ENCODE measurements around the gene TREH.

Gene TREH

DNA sequence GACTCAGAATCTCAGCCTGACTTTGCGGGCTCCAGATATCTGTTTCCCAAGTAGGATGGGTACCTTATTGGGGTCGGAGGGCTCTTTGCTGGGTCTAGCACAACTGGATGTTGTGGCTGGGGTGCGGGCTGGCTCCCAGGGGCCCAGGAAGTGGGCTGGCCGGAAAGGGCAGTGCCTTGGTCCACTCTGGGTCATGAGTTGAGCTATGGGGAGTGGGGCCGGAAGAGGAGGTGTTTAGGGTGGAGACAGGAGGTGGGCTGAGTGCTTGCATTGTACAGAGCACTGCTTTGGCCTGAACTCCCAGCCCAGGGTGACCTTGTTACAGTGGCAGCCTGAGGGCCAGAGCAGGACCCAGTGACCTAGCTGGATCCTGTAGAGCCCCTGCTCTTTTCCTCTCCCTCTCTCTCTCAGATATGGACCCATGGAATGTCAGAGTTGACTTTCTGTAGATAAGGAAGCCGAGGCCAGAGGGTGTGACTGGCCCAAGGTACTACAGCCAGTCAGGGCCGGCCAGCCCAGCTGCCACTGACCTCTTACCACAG lies 58.9 kb downstream of the TREH start:
- no peak overlapping the region for H3K4me3 ChIP-seq (ENCODE audit: low read depth, low read length)
- DNase-seq (ENCODE audit: low read depth) = no peak
- TF ChIP-seq, protein P1, sequence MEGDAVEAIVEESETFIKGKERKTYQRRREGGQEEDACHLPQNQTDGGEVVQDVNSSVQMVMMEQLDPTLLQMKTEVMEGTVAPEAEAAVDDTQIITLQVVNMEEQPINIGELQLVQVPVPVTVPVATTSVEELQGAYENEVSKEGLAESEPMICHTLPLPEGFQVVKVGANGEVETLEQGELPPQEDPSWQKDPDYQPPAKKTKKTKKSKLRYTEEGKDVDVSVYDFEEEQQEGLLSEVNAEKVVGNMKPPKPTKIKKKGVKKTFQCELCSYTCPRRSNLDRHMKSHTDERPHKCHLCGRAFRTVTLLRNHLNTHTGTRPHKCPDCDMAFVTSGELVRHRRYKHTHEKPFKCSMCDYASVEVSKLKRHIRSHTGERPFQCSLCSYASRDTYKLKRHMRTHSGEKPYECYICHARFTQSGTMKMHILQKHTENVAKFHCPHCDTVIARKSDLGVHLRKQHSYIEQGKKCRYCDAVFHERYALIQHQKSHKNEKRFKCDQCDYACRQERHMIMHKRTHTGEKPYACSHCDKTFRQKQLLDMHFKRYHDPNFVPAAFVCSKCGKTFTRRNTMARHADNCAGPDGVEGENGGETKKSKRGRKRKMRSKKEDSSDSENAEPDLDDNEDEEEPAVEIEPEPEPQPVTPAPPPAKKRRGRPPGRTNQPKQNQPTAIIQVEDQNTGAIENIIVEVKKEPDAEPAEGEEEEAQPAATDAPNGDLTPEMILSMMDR (IDR thresholded peaks at IDR 0.05; ENCODE audit: insufficient read depth, low read depth, low read length, missing control alignments) = no peak

- TF ChIP-seq, protein P1 (IDR thresholded peaks at IDR 0.05; ENCODE audit: insufficient read depth, low read depth, low read length, missing control alignments) = no peak
- H3K4me3 ChIP-seq (ENCODE audit: low read depth, low read length) = no peak overlapping the region
- DNase-seq (ENCODE audit: low read depth) = no peak
These were observed 59.8 kb downstream of the TREH start for GRCh38 chr11:118619444-118620197.

GRCh38 chr11:118618991-118619375 lies 60.5 kb downstream of the TREH start:
- no peak for DNase-seq (ENCODE audit: low read depth)
- H3K4me3 ChIP-seq (ENCODE audit: low read depth, low read length) = no peak overlapping the region
- TF ChIP-seq, protein P1 (IDR thresholded peaks at IDR 0.05; ENCODE audit: insufficient read depth, low read depth, low read length, missing control alignments) = no peak

GRCh38 chr11:118618115-118618990 lies 61.1 kb downstream of the TREH start:
- no peak overlapping the region for H3K4me3 ChIP-seq (ENCODE audit: low read depth, low read length)
- DNase-seq (ENCODE audit: low read depth) = no peak
- TF ChIP-seq, protein P1 (IDR thresholded peaks at IDR 0.05; ENCODE audit: insufficient read depth, low read depth, low read length, missing control alignments) = no peak

DNA sequence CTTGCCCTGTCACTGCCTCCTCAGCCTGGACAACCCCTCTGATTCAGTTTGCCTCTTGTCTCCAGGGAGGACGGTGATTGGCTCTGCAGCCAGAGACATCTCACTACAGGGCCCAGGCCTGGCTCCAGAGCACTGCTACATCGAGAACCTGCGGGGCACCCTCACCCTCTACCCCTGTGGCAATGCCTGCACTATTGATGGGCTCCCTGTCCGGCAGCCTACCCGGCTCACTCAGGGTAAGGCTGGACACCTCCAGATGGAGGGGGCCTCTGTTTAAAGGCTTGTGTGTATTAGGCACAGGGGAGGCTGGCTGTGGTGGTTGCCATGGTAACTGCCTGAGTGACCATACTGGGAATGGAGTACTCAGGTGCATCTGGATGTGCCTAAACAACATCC lies 63.5 kb downstream of the TREH start:
- DNase-seq (ENCODE audit: low read depth) = no peak
- no peak overlapping the region for H3K4me3 ChIP-seq (ENCODE audit: low read depth, low read length)
- TF ChIP-seq, protein P1 (IDR thresholded peaks at IDR 0.05; ENCODE audit: insufficient read depth, low read depth, low read length, missing control alignments) = no peak

DNA sequence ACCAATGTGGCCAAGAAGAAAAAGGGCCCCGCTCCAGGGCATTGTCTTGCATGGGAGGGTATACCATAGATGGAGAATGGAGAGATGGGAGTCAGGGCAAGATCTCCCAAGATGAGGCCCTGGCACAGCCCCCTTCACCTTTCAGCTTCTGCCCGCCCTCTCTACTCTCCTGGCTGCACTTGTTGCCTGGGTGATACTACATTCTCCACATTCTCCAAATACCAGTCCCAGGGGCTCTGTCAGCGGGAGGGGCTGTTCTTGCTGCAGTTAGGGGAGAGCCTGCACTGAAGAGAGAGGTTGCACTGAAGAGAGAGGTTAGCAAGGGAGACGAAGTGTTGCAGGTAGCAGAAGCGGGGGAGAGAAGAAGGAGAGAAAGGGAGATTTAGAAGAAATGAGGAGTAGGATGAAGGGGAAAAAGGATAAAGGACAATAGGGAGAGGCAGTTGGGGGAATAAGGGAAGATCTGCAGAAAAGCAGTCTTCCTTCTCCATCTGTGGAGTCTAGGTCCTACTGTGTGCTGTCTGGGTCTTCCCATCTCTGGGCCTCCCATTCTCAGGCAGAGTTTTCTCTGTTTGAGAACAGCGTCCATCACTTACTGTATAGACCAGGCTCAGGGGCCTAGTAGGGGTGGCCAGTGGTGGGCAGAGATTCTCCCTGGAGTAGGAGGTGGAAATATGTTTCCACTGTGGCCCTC lies 64.0 kb downstream of the TREH start:
- TF ChIP-seq, protein P1 (IDR thresholded peaks at IDR 0.05; ENCODE audit: insufficient read depth, low read depth, low read length, missing control alignments) = no peak
- no peak for DNase-seq (ENCODE audit: low read depth)
- no peak overlapping the region for H3K4me3 ChIP-seq (ENCODE audit: low read depth, low read length)
